WI38 (cell line): Measurements from ENCODE around the gene SKIDA1.

Experiments
- H3K4me3 ChIP-seq: 2 replicates; pipeline ENCODE4 v1.5.1; 2011; ENCODE audit warnings: low read depth, mild to moderate bottlenecking, control low read depth, low read length
- TF ChIP-seq, protein P1 (sequence below): IDR thresholded peaks from 2 replicates; pipeline ENCODE4 v1.5.1; 2012; ENCODE audit warnings: low read depth, mild to moderate bottlenecking, control low read depth, low read length

Gene SKIDA1

DNA sequence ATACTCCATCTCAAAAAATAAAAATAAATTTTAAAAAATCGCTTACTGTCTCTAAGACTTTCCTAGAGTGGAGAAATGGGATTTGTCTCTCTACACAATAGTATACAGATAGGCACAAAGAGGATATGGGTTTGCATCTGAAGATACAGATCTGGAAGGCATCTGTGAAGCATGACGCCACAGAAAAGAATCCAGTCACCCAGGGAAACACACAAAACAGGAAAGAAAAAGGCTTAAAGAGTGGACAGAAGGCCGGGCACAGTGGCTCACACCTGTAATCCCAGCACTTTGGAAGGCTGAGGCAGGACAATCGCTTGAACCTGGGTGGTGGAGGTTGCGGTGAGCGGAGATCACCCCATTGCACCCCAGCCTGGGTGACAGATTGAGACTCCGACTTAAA lies 61.3 kb downstream of the SKIDA1 start:
- TF ChIP-seq, protein P1, sequence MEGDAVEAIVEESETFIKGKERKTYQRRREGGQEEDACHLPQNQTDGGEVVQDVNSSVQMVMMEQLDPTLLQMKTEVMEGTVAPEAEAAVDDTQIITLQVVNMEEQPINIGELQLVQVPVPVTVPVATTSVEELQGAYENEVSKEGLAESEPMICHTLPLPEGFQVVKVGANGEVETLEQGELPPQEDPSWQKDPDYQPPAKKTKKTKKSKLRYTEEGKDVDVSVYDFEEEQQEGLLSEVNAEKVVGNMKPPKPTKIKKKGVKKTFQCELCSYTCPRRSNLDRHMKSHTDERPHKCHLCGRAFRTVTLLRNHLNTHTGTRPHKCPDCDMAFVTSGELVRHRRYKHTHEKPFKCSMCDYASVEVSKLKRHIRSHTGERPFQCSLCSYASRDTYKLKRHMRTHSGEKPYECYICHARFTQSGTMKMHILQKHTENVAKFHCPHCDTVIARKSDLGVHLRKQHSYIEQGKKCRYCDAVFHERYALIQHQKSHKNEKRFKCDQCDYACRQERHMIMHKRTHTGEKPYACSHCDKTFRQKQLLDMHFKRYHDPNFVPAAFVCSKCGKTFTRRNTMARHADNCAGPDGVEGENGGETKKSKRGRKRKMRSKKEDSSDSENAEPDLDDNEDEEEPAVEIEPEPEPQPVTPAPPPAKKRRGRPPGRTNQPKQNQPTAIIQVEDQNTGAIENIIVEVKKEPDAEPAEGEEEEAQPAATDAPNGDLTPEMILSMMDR, result no peak
- no peak overlapping the region for H3K4me3 ChIP-seq
